Renal pelvis (tissue), 4 donors: ENCODE results near the gene TNS2. TPM values are rescaled to one million over a fixed set of nuclear protein-coding genes. Genes with fewer than 3 reads are reported as not detected.

ENCODE experiments used
- DNase-seq: peaks from one replicate; pipeline ENCODE4 v3.0.0-alpha.2; 2013
- polyA plus RNA-seq, 3 donors: library from polyadenylated mRNA; unstranded; fragments of 120-200 nt; gene quantifications; one replicate each; pipeline ENCODE4 v1.2.1, GENCODE V29; 2013; ENCODE audit not compliant: insufficient read length in 3 of 3

Gene TNS2
- polyA plus RNA-seq, 3 donors, result 102 to 132 (median 114) TPM

DNA sequence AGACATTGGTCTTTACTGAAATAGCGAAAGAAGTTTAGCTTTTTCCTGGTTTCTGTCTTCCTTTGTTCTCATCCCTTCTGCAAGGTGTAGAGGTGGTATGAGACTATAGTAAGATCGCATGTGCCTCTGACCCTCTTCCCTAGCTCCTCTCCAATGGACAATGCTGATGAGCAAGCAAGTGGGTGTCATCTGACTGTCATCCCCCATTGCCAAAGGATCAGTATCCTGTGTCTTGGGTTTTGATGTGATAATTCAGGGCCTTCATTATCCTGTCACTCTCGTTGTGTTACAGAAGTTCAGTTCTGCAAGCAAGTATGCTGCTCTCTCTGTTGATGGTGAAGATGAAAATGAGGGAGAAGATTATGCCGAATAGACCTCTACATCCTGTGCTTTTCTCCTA is 10.0 kb upstream of the TNS2 start:
- no peak for DNase-seq

DNA sequence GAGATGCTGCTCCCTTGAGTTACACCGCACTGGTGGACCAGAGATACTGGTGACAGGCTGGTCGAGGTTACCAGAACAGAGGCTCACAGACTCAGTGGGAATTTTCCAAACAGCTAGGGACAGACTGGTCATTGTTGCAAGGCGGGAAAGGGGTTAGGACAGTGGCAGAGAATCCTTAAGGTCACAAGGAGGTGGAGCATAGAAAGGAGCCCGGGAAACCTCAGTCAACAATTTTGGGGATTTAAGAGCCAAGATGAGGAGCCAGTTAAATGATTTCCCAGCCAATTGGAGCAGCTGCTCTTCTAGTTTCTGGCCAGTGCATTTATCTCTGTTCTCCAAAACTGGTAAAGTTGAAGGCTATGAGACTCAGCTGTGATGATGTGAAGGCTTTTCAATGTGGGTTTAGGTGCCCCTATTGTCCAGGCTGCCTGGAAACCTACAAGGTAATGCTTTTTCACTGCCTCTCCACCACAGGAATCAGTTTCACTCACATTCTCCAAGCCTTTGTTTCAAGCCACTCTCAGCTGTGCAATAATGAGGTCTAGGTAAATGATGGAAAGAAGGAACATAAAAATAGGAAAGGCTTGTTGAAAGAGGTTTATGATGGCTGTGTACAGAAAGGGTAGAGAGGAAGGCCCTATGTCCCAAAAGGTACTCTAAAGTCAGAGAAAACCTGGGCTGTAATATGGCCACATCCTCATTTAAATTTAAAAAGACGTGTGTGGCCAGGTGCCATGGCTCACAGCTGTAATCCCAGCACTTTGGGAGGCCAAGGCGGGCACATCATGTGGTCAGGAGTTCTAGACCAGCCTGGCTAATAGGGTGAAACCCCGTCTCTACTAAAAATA is 7.0 kb upstream of the TNS2 start:
- DNase-seq, result no peak

DNA sequence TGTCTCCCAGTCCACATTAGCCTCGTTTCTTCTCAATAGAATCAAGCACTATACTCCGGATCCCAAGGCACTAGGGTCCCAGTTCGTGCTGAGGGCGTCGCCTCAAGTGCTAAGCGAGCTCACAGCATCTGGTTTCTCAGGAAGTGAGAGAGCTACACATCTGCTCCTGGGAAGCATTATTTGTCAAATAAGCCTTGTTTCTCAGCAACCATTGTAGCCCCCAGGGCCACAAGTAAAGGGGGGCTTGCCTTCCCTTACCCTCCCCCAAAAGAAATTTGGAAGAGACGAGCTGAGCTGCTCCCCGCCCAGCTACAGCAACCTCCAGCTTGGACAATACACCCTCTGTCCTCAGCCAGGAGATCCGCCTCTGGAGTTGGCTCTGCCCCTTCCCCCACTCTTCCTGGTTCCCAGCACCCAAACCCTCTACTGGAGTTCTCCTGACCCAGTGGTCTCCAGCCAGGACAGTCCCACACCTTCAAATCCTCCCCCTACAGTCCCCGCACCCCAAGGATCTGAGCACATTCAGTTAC is 5.7 kb upstream of the TNS2 start:
- no peak for DNase-seq

DNA sequence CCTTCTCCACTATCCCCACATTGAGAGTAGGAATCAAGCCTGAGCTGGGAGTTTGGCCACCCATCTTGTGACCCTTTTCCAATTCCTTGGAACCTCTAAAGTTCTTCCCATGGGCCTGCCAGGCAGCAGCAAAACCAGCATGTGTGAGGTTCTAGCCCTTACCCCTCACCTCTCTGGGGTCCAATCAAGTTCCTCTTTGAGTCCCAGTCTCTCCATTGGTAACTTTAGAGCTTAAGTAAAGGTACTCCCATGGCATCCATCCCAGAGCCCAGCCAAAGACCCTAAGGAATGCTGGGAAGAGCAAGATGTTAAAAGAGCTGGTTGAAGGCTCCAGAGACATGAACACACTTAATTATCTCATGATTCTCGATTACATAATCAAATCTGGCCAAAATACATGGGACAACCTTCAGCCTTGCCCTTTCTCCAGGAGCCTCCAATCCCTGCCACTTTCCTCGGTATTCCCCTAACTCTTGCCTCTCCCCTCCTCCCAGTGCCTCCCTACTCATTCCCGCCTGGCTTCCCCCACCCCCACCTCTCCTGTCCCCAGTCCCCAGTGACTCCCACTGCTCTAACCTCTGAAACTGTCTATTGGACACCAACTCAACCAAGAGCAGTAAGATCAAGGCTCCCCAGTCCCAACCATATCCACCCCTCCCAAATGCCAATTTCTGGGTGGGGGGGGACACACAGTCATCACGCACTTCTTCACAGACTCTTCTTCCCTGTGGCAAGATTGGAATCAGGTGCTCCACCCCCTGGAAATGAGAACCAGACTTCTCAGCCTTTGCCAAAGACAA is 4.8 kb upstream of the TNS2 start:
- no peak for DNase-seq

GRCh38 chr12:53045696-53046045 is 4.2 kb upstream of the TNS2 start:
- DNase-seq, result no peak

GRCh38 chr12:53046655-53047220 is 3.1 kb upstream of the TNS2 start:
- peak; percentile 83 for DNase-seq

- peak; percentile 90 for DNase-seq
These were observed 2.4 kb upstream of the TNS2 start for GRCh38 chr12:53047221-53048032.

DNA sequence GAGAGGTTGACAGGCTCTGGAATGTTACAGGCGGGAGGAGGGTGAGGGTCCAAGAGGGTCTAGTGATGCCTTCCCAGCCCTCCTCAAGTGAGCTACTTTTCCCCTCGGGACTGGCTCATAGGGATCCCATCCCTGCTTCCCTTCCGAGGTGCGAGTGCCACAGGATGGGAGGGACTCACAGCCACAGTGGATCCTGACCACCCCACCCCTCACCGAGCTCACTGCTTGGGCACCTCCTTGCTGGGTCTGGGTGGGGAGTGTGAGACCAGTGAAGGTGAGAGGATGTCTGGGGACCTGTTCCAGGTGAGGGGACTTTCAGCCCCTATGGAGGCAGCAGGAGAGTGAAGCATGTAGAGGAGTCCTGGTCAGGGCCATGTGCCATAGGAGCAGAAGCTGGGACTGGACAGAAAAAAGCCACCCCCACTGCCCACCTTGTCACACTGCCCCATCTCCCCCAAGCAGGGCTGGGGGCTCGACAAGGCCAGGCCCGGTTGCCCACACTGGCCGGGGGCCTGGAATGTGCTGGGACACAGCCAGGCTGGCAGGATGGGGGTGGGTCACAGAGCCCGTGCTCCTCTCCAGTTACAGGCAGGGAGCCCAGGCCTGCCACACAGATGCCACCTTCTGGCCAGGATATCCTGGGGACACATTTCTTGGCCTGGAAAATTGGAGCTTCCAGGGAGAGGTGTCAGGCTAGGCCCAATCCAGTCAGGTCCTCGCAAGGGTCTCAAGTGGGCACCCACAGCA is 1.7 kb upstream of the TNS2 start:
- no peak for DNase-seq

DNA sequence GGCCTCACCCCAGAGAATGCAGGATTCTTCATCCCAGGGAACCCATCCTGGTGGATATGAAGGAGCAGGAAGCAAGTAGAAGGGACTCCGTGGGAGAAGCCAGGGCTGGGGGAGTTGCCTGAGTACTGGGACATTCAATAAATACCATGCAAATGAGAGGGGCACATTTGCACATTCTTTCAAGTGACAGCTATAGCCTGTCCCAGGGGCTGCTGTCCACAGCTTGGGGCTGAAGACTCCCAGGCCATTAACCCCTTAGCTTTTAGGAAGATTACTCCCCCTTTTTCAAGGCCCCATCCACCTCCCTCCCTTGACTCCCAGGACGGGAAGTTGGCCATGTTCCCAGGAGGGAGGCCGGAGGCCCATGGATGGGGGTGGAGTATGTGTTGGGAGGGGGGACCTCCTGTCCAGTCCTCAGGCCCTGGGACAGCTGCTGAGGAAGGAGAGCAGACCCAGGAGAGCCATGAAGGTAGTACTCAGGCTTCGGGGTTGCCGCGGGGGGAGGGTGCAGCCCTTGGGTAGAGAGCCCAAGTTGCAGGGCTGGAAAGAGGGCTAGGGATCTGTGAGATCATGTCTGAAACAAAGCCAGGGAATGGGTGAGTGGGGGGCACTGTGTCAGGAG is 974 bp upstream of the TNS2 start:
- DNase-seq, result peak; percentile 82

DNA sequence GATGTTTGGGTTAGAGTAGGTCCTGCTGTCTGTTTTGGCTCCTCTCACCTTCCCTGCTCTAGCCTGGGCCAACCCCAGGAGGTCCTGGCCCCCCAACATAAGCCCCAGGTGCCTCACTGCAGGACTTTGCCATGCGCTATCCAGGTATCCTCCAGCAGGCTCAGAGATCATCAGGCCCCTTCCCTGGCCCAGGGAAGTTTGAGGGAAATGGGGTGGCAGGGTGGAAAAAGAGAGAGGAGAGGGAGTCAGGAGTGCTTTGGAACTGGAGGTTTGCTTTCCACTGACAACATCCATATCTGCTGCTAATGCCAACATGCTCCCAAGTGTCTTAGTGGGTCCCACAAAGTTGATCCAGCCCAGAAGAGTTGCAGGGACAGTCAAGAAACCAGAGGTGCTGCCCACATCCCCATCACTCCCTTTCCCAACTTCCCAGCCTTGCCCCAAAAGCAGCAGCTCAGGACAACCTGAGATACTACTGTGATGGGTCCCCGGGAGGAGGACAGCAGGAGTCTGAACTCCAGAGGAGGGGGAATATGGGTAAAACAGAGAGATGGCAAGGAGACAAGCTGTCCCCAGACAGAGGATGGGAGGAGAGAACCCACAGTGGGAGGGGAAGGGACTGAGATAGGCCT is 677 bp downstream of the TNS2 start:
- DNase-seq, result no peak

DNA sequence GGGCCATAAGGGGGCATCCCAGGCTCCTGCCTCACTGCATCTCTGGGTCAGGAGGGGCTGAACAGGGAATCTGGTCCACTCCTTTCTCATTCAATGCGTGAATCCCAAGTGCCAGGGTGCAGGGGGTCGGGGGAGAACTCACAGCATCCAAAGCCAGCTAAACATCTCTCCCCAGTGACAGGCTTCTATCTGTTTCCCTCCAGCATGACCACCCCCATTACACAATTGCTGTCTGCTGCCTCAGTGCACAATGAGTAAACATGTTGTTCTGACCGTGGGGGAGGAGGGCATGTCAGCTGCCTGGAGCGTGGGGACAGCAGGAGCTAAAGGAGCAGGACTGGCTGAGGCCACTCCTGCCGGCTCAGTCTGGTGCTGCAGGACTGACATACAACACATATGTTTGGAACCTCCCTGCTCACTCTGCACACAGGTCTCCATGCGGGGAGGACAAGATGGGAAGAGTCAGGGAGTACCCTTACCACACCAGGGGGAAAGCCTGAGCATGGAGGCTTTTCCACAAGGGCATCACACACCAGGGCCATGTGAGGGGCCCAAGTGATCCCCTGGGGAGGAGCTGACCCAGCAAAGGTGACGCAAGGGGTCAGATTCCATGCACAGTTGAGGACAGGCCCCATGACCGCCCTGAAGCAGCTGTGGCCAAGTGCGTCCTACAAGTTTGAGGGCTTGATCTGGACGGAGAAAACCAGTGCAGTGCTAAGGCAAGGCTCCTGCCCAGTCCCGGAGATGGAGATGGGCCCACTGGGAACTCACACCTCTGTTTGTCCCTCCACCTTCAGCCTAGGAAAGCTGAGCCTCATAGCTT is 1.4 kb downstream of the TNS2 start:
- no peak for DNase-seq

GRCh38 chr12:53051881-53052412 is 2.1 kb downstream of the TNS2 start:
- DNase-seq, result no peak

- no peak for DNase-seq
These were observed 2.8 kb downstream of the TNS2 start for GRCh38 chr12:53052419-53053217.

GRCh38 chr12:53053218-53054111 is 3.6 kb downstream of the TNS2 start:
- DNase-seq, result no peak

- DNase-seq, result peak; percentile 95
These were observed 4.4 kb downstream of the TNS2 start for GRCh38 chr12:53054112-53054878.
